ENCODE data around the gene CDC7. TPM values are rescaled to one million over a fixed set of nuclear protein-coding genes. Genes with fewer than 3 reads are reported as not detected.

The CDC7 gene
- total and polyA plus RNA-seq, 9 of the 15 experiments (the other 6 are each of a cell fraction or from before 2014, with no cell fraction given), result 22.3 to 66.8 (median 44.2) TPM

- intact Hi-C loops (cut with micrococcal nuclease), result loop anchor here (1.0 to 10.0 kb wide), 3 partner anchors 87 to 765 kb away; partner anchors contain the start of genes GLMN and RPAP2
- no peak overlapping the region for H3K9ac ChIP-seq (ENCODE audit: insufficient read depth in 1 of 2, low read depth in 2 of 2, low read length in 2 of 2)
- no peak for TF ChIP-seq ARID3A (IDR thresholded peaks at IDR 0.05; ENCODE audit: borderline replicate concordance, low read depth, low read length)
- TF ChIP-seq MAFK (IDR thresholded peaks at IDR 0.05; ENCODE audit: low read length), result 0 out of 2 replicates have a peak, but pooled peaks have one; percentile 34
- TF ChIP-seq NFE2 (IDR thresholded peaks at IDR 0.05; ENCODE audit: low read depth), result peak; percentile 58
- TF ChIP-seq ZNF740 (CRISPR knock-in tag; IDR thresholded peaks at IDR 0.05), result peak; percentile 18; the same call in 1 of the 2 replicates
- TF ChIP-seq ZNF740 (tag; IDR thresholded peaks at IDR 0.05), result no peak
- peak; percentile 56 to 78 (median 63); a peak in 5 of 6 replicates for TF ChIP-seq CTCF (IDR thresholded peaks at IDR 0.05 in 2 of 3, conservative IDR thresholded peaks at IDR 0.05 in 1 of 3; ENCODE audit: insufficient read depth in 2 of 3, low read depth in 1 of 3, low read length in 3 of 3)
- TF ChIP-seq SOX6 (IDR thresholded peaks at IDR 0.05), result no peak
- no peak for TF ChIP-seq TRIM25 (IDR thresholded peaks at IDR 0.05; ENCODE audit: borderline replicate concordance)
- peak; percentile 93 to 94 for TF ChIP-seq RAD21 (CRISPR knock-in tag; conservative IDR thresholded peaks at IDR 0.05 in 1 of 2, IDR thresholded peaks at IDR 0.05 in 1 of 2)
- TF ChIP-seq SMC3 (conservative IDR thresholded peaks at IDR 0.05; ENCODE audit: insufficient read depth, low read depth, low read length), result peak; percentile 74
Measured at GRCh38 chr1:91529856-91530255, 29.2 kb downstream of the CDC7 start.

More at GRCh38 chr1:91529856-91530255, 29.2 kb downstream of the CDC7 start:
- DNase-seq (ENCODE audit: extremely low read depth in 1 of 4, low spot score in 3 of 4), result peak in 2 of 4 experiments; percentile 19 to 65
- Histone ChIP-seq H3K27me3 (ENCODE audit: control insufficient read depth in 2 of 2, insufficient read depth in 2 of 2, low read length in 2 of 2) (no peaks in the 10 kb centered on the region), H3K4me3 (no peak overlapping the region), H3K4me2 (ENCODE audit: insufficient read depth, low read length) (no peak overlapping the region), H3K9me3 (replicated peaks; ENCODE audit: control insufficient read depth, insufficient read depth, low read depth, low read length) (no peaks in the 10 kb centered on the region), H3K27ac (ENCODE audit: extremely low read depth, low read depth, low read length) (no peak overlapping the region), H3K9me1 (ENCODE audit: control insufficient read depth, insufficient read depth, low read length) (no peaks in the 10 kb centered on the region), H3K4me1 (replicated peaks in 1 of 2; ENCODE audit: control insufficient read depth in 2 of 2, insufficient read depth in 2 of 2, low read length in 2 of 2) (no peaks in the 10 kb centered on the region), H3K36me3 (ENCODE audit: control insufficient read depth, insufficient read depth, low read length) (peaks cover 11% of the 10 kb centered on the region; the same call in 1 of the 3 replicates), H2AFZ (ENCODE audit: low read depth, low read length) (peak overlapping the region; percentile 28; the same call in 1 of the 2 replicates), H3K79me2 (ENCODE audit: control insufficient read depth, insufficient read depth, low read length) (no peaks in the 10 kb centered on the region), H4K20me1 (replicated peaks; ENCODE audit: control insufficient read depth, insufficient read depth, low read length) (no peaks in the 10 kb centered on the region)
- ChIA-PET CTCF (ENCODE audit: low intra/inter-chr PET ratio) (interaction anchor here (0.6 to 2.1 kb wide), 3 partner anchors 353 to 398 kb away, joined by 3 to 20 read pairs (median 3); no protein-coding TSS in a partner anchor), POLR2A (interaction anchor here (0.7 to 1.6 kb wide), 3 partner anchors 11 to 16 kb away, joined by 3 to 5 read pairs (median 3); no protein-coding TSS in a partner anchor)
- BruUV-seq (replicated peaks), result no TSS peak
- in situ Hi-C loops (cut with MboI), result loop anchor here (25.0 kb wide), 1 partner anchor 1082 kb away; no protein-coding TSS in a partner anchor
- 16% methylated on average over 3 of the region's 3 CpGs for WGBS (ENCODE audit: insufficient coverage, low coverage, missing lambda C conversion rate)
- peak; percentile 92 for ATAC-seq
- peak; percentile 71 for FAIRE-seq
